Tibial nerve (tissue), 4 donors: ENCODE results near the gene SPAG7.

Experiments used
- CTCF ChIP-seq, 5 experiments: fragments of 200-600 bp in 3 of 5; fragments of 450-650 bp in 2 of 5; sonication (generic) in 3 of 5; IDR thresholded peaks; one replicate each; pipeline ENCODE4 v1.5.1; 2016 to 2019; ENCODE audit warnings: antibody characterized with exemption in 5 of 5, mild to moderate bottlenecking in 3 of 5, moderate library complexity in 2 of 5
- EP300 ChIP-seq, 2 donors: sonication (generic); formaldehyde crosslinking; IDR thresholded peaks; one replicate each; pipeline ENCODE4 v1.6.1; 2017; ENCODE audit warnings: antibody characterized with exemption in 2 of 2, mild to moderate bottlenecking in 1 of 2
- POLR2A ChIP-seq, 2 donors: fragments of 450-650 bp; IDR thresholded peaks; one replicate each; pipeline ENCODE4 v1.6.1; 2017; ENCODE audit warnings: antibody characterized with exemption in 2 of 2, mild to moderate bottlenecking in 2 of 2, moderate library complexity in 2 of 2

- TF ChIP-seq CTCF (IDR thresholded peaks at IDR 0.05) = no peak
- no peak for TF ChIP-seq POLR2A (IDR thresholded peaks at IDR 0.05)
- TF ChIP-seq EP300 (IDR thresholded peaks at IDR 0.05) = no peak
These were observed 14.7 kb upstream of the SPAG7 start for GRCh38 chr17:4982305-4982704.
